ENCODE data around the gene LSM3.

GRCh38 chr3:14166877-14167603, 11.6 kb upstream of the LSM3 start:
- TF ChIP-seq CTCF (IDR thresholded peaks at IDR 0.05) = no peak
- no peak for TF ChIP-seq POLR2A (IDR thresholded peaks at IDR 0.05)

Measured in heart left ventricle (tissue), 13 donors.